Measurements from ENCODE around the gene RAB4A. TPM values are rescaled to one million over a fixed set of nuclear protein-coding genes. Genes with fewer than 3 reads are reported as not detected.
"Not testable (repeated sequence)": the region's sequence is repeated elsewhere in the genome, so short reads cannot be mapped to it uniquely, and the experiment has no call there.

RAB4A gene
- total RNA-seq, 1 donor = 20.7 TPM

DNA sequence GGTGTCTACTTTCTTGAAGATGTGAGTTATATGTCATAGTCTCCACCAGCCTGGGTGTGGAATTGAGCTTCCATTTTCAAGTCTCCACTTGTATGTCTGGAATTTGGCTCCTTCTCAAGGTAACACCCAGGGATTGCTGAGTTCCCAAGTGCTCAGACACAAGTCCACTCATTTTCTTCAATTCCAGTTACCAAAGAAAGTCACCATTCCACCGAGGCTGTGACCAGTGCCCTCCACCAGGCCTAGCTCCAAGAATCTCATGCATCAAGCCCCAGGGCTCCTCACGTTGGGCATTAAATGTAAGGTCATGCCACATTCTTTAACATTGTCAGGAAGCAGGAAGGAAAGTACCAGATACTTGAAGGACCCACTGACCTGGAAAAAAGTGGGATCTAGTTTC lies 2.4 kb upstream of the RAB4A start:
- no peak for DNase-seq (ENCODE audit: low read depth in 2 of 3, low spot score in 2 of 3)

DNA sequence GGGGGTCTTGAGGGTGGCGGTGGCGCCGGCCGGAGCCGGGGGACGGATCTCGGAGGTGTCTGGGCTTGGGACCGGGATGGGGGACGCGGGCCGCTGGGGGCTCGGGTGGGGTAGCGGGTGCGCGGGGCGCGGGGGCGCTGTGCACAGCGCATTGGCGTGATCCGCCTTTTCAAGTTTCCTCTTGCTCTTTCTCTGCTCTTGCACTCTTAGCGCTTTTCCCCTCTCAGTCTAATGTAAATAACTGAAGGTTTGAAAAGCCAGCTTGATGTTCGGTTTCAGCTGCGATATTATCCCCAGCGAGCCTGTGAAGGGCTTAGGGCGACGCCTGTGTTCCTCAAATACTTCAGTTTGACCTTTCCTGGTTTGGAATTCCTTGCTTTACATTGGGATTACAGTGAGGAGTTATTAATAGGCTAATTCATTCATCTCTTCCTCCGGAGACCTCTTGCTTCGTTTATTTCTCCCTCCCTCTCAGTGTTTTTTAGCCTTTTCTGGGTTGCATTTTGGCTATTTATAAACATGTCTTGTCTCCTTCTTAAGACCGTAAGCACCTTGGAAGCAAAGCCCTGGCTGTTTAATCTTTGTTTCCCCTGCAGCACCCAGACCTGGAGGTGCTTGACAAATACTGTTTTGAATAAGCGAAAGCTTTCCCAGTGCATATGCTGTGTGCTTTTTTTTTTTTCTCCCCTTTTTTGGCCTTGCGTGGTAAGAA lies 693 bp downstream of the RAB4A start:
- DNase-seq (ENCODE audit: low read depth in 2 of 3, low spot score in 2 of 3) = peak; percentile 13 to 63 (median 57)

DNA sequence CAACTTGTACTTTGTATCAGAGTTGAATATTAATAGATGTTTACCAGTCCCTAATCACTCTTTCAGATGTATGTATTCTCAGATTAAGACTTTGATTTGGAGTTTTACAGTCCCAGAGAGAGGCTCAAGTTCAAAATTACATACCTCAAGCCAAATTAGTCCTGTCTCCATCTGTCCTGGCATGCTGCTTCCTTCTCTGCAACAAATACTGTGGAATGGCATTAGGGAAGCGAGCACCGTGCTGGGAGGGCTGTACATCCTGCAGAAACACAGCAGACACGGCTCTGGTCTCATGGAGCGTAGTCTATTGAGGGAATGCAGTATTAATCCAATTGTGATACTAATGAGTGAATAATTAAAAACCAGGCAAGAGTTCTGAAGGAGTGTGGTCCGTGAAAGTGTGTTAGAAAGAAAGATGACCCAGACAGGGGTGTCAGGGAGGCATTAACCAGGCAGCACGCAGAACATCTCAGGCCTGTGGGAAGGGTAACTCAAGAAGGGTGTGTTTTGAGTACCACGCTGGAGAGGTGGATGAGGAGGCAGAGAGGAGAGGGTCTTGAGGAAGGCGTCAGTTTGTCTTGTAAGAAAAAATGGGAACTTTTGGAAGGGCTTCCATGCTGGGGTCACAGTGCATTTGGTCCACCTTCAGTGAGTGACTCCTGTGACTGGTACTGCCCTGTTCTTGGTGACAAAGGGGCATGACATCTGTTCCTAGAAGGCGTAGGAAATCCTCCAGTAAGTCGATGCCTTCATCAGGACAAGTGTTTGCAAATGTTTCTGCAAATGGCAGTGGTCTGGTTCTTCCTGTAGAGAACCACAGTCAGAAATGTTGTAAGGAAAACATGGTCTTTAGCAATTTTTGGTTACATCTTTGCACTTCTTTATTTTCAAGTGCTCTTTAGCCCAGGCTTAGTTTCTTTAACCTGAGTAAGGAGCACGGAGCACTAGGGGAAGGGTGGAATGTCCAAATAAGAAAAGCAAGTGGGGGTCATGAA lies 1.6 kb downstream of the RAB4A start:
- DNase-seq (ENCODE audit: low read depth in 2 of 3, low spot score in 2 of 3) = no peak

DNA sequence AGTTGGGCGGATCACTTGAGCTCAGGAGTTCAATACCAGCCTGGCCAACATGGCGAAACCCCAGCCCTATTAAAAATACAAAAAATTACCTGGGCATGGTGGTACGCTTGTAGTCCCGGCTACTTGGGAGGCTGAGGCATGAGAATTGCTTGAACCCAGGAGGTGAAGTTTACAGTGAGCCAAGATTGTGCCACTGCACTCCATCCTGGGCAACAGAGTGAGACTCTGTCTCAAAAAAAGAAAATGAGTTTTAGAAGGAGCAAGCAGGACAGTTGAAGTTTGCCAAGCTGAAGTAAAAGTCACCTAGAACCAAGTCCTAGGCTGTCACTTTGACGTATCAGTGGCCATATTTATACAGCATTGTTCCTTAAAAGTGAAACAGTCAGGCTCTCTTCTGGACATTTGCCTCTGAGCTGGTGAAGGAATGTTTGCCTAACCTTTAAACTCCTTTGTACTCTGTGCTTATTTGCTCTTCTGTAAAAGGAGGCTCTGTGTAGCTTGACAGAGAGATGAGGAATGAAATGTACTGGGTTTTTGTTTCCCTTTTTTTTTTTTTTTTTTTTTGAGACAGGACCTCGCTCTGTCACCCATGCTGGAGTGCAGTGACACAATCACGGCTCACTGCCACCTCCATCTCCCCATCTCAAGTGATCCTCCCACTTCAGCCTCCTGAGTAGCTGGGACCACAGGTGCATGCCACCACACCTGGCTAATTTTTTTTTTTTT lies 2.8 kb downstream of the RAB4A start:
- no peak for DNase-seq (ENCODE audit: low read depth in 2 of 3, low spot score in 2 of 3)

DNA sequence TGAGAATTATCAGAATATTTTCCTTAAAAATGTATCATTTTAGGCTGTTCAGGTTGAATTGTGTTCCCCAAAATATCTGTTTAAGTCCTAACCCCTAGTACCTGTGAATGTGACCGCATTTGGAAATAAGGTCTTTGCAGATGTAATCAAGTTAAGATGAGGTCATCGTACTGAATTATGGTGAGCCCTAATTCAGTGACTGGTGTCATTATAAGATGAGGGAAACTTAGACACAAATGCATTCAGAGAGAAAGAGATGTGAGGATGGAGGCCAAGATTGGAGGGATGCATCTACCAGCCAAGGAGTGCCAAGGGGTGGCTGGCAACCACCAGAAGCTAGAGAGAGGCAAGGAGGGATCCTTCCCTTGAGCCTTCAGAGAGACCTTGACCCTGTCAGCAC lies 4.1 kb downstream of the RAB4A start:
- no peak for DNase-seq (ENCODE audit: low read depth in 2 of 3, low spot score in 2 of 3)

DNA sequence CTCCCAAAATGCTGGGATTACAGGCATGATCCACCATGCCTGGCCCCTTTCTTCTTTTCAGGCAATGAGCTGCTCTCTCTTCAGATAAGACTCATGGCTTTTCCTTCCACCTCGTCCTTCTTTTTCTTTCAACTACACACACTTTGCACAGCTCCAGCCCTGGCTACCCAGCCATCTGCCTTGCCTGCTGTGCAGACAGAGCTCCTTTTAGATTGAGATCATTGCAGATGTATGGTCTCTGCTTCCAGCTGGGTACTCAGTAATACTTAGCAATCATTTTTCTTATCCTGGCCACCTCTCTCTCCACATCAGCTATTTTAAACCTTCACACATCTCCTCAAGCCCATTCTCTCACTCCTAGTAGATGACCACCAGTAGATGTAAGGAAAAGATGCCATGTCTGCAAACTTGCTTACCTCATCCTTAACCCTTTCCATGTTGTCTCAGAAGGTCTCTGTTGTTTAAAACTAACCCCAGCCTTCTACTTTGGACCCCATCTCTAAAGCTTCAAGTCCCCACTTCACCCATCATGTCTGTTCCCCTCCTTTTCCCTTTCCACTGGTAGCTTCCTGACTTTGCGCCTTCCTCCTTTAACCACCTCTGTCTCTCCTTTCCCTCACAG lies 7.3 kb downstream of the RAB4A start:
- no peak for DNase-seq (ENCODE audit: low read depth in 2 of 3, low spot score in 2 of 3)

DNA sequence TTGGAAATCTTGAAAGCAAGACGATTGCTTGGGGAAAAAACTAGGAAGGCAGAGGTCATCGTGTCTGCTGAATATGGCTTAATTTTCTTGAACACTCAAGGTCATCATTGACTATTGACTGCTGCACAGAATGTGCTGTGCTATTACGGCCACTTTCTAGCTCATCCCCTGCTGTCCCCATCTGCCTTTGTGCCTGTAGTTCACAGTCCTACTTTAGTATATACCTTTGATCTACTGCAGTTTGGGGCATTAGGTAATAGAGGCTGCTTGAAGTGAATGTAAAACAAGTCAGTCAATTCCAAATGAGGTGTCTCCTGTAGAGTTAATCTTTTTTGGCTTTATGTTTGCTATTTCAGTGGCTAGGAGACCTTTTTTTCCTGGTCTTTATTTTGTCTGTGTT lies 8.3 kb downstream of the RAB4A start:
- DNase-seq (ENCODE audit: low read depth in 2 of 3, low spot score in 2 of 3) = no peak

DNA sequence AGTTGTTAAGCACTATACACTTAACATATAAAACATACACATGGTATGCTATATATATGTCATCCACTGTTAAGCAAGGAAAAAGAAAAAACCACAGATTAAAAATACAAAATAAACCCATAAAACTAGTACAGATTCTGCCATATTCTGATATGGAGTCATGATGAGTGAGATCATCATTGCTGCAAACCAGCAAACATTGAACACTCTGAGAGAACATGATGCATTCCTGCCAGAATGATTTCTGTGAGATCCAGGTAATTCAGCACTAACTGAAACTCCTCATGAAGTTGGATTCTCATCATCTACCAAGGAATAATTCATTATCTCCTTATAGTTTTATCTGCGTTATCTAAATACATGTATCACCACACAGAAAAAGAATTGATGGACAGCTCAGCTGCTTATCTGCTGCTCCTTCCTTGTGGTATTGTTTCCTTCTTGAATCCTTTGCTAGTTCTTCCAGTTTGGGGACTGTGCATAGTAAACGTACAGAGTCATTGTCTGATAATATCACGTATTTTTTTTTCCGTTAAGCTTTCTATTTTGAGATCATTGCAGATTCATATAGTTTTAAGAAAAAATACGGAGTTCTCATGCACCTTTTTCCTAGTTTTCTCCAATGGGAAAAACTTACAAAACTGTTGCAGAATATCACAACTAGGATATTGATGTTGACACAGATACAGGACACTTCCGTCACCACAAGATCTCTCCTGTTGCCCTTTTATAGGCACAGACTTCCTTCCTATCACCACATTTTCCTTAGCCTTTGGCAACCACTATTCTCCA lies 9.3 kb downstream of the RAB4A start:
- DNase-seq (ENCODE audit: low read depth in 2 of 3, low spot score in 2 of 3) = peak in 1 of 3 donors; percentile 56

DNA sequence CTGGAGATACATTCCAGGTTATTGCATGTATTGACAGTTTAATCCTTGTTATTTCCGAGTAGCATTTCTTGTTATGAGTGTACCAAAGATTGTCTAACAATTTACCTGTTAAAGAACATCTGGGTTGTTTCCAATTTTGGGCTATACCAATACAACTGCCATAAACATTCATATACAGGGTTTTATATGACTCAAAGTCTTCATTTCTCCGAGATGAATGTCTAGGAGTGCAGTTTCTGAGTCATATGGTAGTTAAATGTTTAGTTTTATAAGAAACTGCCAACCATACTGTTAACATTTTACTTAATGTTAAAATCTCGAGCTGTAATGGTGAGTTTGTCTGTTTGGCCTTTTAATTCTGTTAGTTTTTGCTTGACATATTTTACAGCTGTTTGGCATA lies 10.0 kb downstream of the RAB4A start:
- no peak for DNase-seq (ENCODE audit: low read depth in 2 of 3, low spot score in 2 of 3)

DNA sequence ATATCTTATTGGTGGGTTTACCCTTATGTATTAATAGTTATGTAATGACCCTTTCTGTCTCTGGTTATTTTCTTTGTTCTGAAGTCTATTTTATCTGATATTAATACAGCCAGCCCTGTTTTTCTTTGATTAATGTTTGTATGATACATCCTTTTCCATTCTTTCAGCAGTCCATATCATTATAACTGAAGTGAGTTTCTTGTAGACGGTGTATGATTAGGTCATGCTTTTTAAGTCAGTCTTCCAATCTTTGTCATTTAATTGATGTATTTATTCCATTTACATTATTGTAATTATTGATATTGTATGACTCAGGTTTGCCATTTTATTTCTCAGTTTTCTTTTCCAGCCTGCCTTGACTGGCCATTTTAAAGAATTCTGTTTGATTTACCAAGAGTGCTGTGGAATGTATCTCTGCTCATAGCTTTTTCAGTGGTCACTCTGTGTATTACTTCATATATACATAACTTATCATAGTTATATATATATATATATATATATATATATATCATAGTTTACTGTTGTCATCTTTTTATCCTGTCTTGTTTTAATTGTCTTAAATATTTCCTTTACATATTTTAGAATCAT lies 10.5 kb downstream of the RAB4A start:
- DNase-seq (ENCODE audit: low read depth in 2 of 3, low spot score in 2 of 3) = no peak

DNA sequence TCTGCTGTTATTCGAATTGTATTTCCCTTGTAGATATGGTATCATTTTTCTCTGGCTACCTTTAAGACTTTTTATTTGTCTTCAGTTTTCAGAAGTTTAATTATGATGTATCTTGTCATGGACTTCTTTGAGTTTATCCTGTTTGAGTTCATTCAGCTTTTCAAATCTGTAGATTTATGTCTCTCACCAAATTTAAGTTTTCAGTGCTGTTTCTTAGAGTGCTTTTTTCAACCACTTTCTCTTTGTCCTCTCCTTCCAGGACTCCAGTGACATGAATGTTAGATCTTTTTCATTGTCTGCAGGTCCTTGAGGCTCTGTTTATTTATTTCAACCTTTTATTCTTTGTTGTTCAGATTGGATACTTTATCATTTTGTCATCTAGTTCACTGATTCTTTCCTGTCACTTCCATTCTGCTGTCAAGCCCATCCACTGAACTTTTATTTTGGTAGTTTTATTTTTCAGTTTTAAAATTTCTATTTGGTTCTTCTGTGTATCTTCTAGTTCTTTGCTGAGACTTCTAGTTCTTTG lies 11.4 kb downstream of the RAB4A start:
- no peak for DNase-seq (ENCODE audit: low read depth in 2 of 3, low spot score in 2 of 3)

DNA sequence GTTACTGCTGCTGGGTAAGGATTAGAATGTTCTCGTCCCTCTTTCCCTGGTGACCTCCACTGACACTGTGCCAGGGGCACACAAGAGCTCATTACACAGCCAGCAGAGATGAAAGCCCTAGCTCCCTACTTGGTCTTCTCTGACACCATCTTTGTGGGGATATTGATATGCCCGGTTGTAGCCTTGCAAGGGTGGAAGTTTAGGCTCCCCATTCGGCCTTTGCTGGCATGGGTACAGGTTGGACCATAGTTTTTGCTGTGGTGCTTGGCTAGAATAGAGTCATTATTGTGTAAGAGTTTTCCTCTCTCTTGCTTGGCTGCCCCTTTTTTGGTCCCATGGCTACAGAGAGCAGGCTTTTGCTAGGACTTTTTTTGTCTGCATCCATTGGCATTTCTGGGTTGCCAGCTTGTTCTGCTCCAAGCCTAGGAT lies 12.3 kb downstream of the RAB4A start:
- no peak for DNase-seq (ENCODE audit: low read depth in 2 of 3, low spot score in 2 of 3)

DNA sequence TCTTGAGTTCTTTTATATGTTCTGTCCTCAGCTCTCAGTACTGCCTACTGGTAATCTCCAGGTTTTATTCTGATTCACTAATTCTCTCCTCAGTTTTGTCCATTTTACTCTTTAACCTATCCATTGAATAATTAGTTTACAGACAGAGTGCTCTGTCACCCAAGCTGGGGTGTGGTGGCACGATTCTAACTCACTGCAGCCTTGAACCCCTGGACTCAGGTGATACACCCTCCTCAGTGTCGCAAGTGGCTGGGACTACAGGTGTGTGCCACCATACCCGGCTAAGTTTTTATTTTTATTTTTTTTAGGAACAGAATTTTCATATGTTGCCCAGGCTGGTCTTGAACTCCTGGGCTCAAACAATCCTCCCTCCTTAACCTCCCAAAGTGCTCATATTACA lies 14.0 kb downstream of the RAB4A start:
- no peak for DNase-seq (ENCODE audit: low read depth in 2 of 3, low spot score in 2 of 3)

DNA sequence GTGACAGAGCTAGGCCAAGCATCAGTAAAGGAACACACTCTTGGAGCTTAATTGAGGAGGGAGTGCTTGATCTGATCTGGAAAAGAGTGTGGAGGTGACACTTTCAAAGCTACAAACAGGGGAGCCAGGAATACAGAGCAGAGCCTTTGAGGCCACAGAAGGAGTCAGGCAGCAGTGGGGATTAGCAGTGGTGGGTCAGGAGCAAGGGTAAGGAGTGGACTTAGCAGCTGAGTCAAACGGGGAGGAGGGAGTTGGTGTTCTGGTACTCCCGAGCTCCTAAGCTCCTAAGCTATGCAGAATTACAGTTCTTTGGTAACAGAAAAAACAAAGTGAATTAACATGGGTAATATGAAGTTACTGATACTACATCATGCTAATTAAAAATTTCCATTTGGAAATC lies 14.5 kb downstream of the RAB4A start:
- DNase-seq (ENCODE audit: low read depth in 2 of 3, low spot score in 2 of 3) = no peak

DNA sequence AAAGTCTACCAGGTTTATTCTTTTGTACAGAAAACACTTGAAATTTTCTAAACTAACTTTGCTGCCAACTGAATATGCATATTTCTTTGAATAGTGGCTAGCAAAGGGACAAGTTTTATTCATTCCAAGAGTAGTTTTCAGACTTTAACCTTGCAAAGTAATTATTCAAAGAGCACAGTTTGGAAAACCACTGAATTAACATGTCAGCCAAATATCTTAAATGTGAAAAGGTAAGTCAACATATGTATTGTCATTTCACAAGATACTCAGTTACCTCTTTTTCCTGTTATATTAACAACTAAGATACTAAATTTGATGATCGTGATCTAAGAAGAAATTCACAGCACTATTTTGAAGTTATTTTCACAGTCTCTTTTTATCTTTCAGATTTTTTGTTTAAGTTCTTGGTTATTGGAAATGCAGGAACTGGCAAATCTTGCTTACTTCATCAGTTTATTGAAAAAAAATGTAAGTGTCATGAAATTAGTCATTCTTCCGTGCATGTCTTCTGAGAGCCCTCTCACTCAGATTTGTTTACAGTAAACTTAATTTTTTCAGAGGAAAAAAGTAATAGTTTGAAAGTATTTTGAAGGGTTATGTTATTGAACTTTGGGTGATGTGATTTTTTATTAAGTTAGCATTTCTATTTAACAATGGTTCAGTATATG lies 15.3 kb downstream of the RAB4A start:
- no peak for DNase-seq (ENCODE audit: low read depth in 2 of 3, low spot score in 2 of 3)

DNA sequence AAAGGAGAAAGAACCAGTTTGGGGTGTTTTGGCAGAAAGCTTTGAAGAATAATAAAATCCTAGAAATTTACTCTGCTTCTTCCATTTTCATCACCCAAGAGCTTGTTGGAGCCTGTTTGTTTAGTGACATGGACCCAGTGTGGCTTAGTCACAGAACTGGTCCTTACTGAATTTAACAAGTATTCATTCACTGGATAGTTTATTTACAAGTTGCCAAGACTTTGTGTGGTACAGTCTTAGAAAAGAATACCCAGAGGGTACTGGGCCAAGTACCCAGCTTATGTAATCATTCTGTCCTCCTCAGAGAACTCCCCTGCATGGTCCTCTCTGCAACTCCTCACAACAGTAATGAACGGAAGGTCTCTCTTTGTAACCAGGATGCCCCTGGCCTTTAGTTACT lies 16.4 kb downstream of the RAB4A start:
- no peak for DNase-seq (ENCODE audit: low read depth in 2 of 3, low spot score in 2 of 3)

DNA sequence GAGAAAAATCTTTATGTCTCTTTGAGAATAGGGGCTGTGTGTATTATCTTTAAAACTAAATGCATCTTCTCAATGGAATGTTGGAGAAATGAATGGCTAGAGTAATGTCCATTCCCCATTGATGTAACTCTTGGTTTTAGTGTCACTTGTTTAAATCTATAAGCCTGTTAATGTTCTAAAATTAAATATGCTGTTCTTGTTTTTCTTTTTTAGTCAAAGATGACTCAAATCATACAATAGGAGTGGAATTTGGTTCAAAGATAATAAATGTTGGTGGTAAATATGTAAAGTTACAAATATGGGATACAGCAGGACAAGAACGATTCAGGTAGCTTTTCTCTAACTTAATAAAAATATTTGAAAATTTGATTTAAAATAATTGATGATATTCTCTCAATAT lies 17.6 kb downstream of the RAB4A start:
- DNase-seq (ENCODE audit: low read depth in 2 of 3, low spot score in 2 of 3) = no peak

DNA sequence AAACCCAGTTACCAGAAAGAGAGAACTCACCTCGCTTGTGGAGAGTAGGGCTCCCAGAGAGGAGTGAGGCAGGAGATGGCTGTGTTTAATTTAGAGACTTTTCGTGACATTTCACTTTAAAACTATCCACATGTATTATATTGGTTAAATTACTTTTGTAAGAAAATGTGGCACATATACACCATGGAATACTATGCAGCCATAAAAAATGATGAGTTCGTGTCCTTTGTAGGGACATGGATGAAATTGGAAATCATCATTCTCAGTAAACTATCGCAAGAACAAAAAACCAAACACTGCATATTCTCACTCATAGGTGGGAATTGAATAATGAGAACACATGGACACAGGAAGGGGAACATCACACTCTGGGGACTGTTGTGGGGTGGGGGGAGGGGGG lies 20.8 kb downstream of the RAB4A start:
- DNase-seq (ENCODE audit: low read depth in 2 of 3, low spot score in 2 of 3) = not testable (repeated sequence)
